Vagina (tissue), 2 donors: ENCODE measurements around the gene PTPRN2.

Experiments used
- CTCF ChIP-seq, 3 experiments: fragments of 450-650 bp in 2 of 3; fragments of 200-600 bp in 1 of 3; sonication (generic) in 1 of 3; IDR thresholded peaks; one replicate each; pipeline ENCODE4 v1.5.1; 2017 to 2019; ENCODE audit warnings: antibody characterized with exemption in 3 of 3, mild to moderate bottlenecking in 2 of 3, moderate library complexity in 2 of 3
- POLR2A ChIP-seq, 2 donors: fragments of 450-650 bp; IDR thresholded peaks; one replicate each; pipeline ENCODE4 v1.6.1; 2017; ENCODE audit warnings: antibody characterized with exemption in 2 of 2, mild to moderate bottlenecking in 2 of 2, moderate library complexity in 2 of 2
- POLR2AphosphoS5 ChIP-seq, 2 donors: sonication (generic); formaldehyde crosslinking; IDR thresholded peaks; one replicate each; pipeline ENCODE4 v1.9.0; 2017; ENCODE audit warnings: antibody characterized with exemption in 2 of 2, mild to moderate bottlenecking in 2 of 2, low read depth in 1 of 2; ENCODE audit not compliant: insufficient read depth in 1 of 2

DNA sequence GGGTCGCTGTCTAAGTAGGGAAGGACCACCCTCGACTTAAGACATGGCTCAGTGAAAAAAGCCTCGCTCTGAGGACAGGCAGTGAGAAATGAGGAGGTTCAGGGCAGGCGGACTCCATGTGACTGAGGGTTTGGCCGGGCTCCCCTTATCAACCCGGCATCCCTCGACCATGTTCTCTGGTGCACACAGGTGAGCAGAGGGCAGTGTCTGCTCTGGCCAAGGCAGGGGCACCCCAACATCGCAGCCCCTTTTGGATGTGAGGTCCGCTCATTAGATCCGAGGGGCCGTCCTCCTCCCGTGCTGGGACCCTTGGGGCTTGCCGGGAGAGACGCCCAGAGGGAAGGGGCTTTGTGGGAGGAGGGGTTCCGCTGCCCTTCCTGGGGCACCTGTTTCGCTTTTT, 775.7 kb downstream of the PTPRN2 start:
- TF ChIP-seq CTCF (IDR thresholded peaks at IDR 0.05) (no peak), POLR2A (IDR thresholded peaks at IDR 0.05) (no peak), POLR2AphosphoS5 (IDR thresholded peaks at IDR 0.05; ENCODE audit: insufficient read depth in 1 of 2, low read depth in 1 of 2) (no peak)
